NK-92 treated with Interleukin-12 subunit alpha and Interleukin-12 subunit beta, amount 100 ng/mL, for 24 hours (cell line): Measurements from ENCODE around the gene TECTA.
"Not testable (repeated sequence)": the region's sequence is repeated elsewhere in the genome, so short reads cannot be mapped to it uniquely, and the experiment has no call there.

Source experiments
- DNase-seq: peaks from one replicate; lab custom pipeline; 2025; lab: John Stamatoyannopoulos, UW

TECTA gene

DNA sequence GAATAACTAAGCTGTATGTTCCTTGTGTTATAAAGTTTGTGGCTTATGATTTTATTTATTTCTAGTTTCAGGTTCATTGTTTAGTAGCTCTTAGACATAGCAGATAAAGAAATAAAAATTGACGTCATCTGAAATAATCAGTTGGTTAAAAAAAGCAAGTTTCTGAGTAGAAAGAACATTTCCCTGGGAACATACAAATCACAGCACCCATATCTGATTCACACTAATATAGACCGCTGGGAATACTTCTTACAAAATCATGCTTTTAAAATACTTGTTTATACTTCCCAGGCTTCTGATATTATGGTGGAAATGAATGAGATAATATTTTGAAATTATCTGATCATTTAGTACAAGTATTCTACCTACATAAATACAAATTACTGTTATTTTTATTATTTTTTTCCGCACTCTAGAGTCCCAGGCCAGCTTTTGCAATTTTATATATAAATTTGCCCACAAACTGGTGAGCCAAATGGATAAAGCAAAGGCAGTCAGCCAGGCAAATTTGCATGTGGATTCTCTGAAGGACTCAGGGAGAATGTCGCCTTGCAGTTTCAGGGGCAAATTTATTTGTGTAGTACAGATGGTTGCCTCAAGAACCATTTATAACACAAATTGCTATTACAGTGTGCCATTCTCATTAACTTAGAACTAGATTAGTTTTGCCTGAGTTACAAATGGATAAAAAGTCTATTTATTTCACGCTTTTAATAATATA, 128.6 kb downstream of the TECTA start:
- DNase-seq, result no peak

DNA sequence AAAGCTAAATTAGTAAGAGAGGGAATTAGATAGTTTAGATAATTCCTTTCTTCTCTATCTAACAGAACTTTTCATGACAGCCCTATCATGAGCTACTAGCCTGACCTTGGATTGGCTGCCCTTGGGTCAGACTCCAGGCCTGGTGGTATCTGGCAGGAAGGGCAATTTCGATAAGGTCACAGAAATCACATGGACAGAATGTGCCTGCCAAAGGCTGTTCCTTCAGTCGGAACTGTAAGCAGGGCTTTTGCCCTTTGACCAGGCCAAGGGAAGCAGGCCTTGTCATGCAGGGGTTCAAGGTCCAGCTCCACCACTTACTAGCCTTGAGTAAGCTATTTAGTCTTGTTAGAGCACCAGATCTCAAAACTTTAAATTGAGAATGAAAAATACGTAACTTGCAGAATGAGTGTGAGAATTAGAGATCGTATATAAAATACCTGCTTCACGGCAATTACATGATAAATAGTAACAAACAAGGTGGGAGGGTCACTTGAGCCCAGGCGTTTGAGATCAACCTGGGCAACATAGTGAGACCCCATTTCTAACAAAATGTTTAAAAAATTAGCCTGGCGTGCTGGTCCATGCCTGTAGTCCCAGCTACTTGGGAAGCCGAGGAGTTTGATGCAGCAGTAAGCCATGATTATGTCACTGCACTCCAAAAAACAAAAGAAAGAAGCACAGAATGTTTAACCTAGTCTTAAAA, 130.7 kb downstream of the TECTA start:
- no peak for DNase-seq

DNA sequence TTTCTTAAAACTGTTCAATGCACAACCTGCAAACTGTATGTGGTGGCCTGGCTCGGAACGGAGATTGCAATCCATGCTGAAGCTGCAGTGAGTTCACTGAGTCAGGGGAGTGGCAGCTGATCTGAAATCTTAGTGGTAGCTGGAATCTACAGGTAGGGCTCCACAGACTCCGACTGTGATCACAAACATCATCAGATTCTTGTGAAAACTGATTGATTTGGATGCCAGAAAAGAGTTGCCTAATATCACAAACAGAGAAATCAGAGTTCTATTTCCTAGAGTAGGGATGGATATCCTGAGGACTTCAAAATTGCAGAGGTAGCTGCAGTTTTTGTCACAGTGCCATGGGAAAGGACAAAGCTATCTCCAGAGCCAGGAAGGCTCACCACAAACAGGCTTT, 134.0 kb downstream of the TECTA start:
- DNase-seq, result no peak

DNA sequence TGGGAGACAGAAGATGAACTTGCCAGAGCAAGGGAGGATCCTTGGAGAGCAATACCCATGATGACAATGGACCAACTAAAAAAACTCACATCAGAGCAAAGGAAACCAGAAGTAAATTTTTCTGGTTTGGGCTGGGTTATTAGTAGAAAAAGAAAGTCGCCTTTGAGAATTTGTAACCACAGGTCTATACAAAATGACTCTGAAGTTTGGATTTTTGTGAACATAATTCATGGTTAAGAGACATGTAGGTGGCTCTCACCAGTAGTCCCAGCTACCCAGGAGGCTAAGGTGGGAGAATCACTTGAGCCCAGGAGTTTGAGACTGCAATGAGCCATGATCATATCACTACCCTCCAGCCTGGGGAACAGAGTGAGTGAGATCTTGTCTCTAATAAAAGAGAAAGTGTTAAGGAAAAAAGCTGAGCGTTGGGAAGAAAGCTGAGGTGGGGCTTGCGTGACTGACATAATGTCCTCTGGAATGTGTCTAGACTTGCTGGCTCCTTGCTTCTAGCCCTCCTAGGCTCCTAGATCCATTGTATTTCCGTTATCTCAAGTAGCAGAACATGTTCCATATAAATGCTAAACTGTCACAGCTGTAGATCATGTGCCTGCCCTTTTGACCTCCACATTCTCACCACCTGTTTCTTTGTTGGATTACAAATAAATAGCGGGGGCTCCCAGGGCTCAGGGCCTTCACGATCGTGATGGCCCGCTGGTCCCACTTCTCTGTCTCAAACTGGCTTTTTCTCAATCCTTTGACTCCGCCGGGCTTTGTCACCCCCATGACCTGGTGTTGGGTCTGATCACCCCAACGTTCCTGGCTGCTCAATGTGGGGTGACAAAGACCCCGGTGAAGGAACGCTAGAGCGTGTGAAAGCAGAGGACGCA, 135.3 kb downstream of the TECTA start:
- DNase-seq, result no peak

DNA sequence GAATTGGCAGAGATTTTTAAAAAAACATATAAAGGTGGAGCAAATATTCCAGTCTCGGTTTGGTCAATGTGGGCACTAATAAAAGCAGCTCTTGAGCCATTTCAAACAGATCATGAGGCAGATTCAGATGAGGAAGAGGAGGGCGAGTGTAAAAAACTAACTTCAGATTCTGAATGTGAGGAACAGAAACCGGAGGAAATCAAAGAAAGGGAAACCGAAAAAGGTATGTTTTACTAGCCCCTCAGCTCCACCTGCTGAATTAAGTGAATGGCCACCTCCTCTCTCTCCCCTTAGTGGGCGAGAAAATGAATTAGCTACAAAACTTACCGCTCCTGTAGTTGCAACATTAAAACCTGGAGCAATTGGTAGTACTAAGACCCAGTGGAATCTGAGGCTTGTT, 136.2 kb downstream of the TECTA start:
- DNase-seq, result not testable (repeated sequence)

DNA sequence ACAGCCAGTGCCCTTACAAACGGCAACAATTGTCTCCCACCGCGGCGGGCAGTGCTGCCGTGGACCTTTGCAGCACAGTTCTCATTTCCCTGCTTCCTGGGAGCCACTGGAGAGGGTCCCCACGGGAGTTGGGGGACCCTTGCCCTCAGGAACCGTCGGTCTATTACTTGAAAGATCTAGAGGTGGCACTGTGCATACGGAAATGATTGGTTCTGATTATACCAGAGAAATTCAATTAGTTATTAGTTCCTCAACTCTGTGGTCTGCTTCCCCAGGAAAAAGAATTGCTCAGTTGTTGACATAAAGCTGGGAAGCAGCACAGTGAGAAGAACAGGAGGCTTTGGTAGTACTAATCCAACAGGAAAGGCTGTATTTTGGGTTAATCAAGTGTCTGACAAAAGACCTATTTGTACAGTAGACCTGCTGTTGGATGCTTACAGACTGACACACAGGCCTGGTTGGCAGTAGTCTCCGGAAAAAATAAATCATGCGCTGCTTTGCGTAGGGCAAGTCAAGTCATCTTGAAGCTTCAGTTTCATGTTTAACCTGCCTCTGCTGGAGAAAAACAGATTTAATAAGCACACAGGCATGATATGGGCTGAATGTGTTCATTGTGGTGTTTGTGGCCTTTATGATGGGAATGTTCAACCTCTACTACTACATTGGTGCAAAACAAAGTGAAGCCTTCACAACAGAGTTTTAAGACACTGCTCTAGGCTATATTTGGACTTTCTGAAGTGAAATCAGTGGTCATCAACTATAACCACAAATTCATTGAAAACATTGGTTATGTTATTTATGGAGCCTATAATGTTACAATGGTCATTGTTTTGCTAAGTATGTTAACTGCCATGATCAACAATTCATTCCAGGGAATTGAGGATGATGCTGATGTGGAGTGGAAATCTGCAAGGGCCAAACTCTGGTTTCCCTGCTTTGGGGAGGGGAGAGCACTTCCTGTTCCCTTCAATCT, 136.9 kb downstream of the TECTA start:
- DNase-seq, result no peak

DNA sequence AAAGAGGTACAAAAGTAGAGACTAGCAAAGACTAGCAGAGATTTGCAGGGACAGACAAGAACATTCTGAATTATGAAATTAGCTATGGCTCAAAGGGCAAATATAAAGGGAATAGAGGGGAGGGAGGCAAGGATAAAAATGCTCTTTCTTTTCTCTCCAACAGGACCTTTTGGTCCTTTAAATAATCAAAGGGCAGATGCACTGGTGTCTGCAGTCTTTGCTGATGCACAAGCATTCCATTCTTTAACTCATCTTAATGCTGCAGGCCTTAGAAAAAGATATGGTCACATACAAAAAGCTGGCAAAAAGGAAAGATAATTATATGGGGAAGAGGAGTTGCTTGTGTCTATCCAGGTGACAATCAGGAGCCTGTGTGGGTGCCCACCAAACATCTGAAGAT, 137.9 kb downstream of the TECTA start:
- no peak for DNase-seq

DNA sequence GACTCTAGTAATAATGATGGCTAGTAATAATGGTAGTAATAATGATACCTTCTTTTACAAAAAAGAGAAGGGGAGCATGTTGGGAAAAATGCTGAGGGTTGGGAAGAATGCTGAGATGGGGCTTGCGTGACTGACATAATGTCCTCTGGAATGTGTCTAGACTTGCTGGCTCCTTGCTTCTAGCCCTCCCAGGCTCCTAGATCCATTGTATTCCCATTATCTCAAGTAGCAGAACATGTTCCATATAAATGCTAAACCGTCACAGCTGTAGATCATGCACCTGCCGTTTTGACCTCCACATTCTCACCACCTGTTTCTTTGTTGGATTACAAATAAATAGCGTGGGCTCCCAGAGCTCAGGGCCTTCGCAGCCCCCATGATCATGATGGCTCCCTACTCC, 139.0 kb downstream of the TECTA start:
- DNase-seq, result not testable (repeated sequence)

DNA sequence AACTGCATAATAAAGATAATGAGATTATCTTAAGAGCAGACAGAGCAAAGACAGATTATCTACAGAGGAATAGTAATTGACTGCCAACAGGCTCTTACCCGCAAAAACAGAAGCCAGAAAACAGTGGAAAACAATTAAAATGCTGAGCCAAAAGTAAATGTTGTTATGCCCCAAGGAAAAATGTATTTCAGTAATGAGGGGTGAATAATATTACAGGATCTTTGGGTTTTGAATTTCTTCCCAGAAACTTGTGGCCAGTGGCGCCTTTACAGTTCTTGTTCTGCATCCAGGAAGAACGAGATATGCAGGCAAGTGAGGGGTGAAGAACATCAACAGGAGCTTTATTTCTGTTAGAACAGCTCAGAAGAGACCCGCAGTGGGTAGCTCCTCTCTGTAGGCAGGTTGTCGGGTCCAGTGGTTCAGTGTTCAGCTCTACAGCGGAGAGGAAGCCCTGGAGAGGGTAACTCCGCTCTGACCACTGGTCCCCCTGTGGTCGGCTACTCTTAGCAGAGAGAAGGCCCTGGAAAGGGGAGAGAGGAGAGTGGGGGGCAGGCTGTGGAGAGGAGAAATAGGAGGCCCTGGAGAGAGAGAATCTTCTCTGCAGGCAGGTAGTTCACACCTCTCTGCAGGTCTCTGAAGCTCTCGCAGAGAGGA, 139.7 kb downstream of the TECTA start:
- DNase-seq, result no peak
